NCI-H1092 treated with DMSO at 0.1 percent for 48 hours (cell line): ENCODE results near the gene ATP6V0D1.
A peak's percentile ranks its signal among the peaks of the same experiment; 100 is the strongest.

Experiments used
- DNase-seq: peaks from one replicate; lab custom pipeline; 2025; lab: John Stamatoyannopoulos, UW

ATP6V0D1 gene

DNA sequence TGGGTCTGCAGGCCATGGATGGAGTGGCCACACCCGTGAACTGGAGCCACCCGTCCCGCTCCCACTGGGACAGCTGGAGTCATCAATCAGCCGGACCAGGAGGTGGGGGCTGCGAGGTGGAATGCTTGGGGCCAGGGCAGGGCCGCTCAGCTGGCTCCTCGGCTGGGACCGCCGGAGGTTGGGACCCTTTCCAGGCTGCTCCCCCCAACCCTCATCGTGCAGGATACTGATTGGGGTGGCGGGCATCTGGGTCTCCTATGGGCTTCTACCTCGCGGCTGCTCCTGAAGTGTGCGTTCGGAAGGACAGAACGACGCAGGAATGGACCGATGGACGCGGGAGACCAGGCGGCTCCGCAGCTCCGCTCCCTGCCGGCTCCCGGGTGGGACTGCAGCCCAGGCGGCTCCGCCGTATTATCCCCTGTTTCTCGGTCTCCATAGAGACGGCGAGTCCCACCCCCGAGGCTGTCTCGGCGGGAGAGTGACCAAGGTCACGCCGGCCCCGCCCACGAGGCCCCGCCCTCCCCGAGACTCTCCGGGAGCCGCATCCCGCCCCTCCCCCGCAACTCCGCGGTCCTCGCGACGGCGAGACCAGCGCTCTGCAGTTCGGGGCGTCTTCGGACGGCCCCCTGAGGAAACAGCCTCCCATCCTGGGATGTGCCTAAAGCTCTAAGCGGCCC lies 87.7 kb downstream of the ATP6V0D1 start, which contains the start of gene TPPP3:
TSS of gene TPPP3 (minus strand) at position 388 of the 677 bp plus-strand sequence. CDS start 2,387 bp downstream, outside the sequence.
- peak; percentile 83 for DNase-seq

DNA sequence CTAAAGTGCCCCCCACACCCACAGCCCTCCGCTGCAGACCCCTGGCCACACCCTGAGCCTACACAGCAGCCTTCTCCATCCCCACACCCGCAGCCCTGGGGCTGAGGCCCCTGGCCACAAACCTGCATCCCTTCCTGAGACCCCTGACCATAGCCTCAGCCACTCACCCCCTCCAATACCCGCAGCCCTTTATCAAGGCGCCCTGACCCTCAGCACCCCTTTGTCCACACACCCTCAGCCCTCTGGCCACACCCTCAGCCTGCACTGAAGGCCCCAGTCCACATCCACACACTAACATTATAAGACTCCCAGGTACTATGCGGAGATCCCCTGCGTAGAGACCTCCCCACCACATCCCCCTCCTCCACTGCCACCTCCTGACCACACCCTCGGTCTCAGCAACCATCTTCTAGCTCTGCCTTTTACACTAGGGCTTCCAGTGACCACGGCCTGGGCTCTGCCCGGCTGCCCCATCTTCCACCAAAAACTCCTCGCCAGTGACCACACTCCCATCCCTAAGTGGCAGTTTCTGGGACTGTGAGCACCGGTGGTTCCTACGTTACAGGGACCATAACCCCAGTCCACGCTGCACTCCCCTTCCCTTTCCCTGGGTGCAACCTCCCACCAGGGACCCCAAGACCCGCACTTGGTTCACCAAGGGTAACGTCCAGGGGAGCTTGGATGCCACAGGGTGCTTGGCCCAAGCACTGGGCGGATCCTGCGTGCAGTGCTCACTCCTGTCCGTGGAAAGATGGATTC lies 88.5 kb downstream of the ATP6V0D1 start:
- DNase-seq: no peak

DNA sequence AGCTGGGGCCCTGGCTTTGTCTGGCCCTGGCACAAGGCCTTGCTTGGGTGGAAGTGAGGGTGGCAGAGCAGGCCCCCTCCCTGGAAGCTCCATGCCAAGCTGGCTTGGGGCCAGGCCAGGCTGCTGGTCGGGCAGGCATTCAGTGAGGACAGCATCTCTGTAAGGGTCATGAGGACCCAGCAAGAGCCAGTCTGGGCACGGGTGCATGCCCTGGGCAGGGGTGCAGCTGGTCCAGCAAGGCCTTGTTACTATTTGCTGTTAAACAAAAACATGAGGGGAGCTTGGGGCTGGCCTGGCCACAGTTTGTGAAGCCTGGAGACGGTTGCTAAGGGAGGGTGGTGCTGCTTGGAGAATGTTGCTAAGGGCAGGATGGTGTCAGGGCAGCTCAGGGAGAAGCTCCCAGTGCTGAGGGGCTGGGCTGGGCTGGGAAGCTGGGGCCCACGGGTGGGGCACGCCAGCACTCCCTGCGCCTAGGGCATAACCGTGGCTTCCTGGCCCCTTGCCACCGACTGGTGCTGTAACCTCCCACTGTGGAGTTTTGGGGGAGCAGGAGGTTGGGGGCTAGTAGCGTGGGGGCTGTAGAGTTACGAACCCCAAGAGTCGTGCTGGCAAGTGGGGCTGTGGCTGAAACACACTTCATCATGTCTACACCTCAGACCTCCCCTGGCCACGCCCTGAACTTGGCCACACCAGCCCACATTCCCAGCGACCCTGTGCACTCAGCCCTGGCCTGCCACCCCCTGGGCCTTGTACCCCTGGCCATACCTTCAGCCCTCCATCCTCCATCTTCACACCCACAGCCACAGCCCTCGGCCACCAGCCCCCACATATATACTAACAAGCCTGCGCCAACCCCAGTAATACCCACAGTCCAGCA lies 89.3 kb downstream of the ATP6V0D1 start:
- peak; percentile 60 for DNase-seq

DNA sequence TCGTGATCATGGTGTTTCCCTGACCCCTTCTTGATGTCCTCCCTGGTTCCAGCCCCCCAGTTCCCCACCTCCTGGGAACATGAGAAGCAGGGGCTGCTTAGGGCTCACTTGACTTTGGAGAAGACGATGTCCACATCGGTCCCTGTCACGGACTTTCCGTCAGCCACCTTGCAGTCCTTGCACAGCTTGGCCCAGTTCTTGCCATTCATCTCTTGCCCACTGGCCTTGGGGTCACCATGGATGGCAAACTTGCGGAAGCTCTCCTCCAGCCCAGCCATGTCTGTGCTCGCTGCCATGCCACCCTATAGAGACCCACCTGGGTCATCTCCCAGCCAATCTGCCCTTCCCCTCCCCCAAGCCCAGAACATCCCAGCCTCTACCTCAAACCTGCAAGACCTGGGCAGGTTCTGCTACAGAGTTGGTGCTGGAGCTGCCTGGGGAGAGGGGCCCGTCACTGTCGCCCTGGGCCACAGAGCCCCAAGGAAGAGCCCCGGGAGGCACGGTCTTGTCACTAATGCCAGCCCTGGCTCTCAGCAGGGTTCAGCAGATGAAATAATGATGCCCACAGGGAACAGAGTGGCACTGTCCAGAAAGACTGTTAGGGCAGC lies 90.0 kb downstream of the ATP6V0D1 start:
- DNase-seq: no peak

DNA sequence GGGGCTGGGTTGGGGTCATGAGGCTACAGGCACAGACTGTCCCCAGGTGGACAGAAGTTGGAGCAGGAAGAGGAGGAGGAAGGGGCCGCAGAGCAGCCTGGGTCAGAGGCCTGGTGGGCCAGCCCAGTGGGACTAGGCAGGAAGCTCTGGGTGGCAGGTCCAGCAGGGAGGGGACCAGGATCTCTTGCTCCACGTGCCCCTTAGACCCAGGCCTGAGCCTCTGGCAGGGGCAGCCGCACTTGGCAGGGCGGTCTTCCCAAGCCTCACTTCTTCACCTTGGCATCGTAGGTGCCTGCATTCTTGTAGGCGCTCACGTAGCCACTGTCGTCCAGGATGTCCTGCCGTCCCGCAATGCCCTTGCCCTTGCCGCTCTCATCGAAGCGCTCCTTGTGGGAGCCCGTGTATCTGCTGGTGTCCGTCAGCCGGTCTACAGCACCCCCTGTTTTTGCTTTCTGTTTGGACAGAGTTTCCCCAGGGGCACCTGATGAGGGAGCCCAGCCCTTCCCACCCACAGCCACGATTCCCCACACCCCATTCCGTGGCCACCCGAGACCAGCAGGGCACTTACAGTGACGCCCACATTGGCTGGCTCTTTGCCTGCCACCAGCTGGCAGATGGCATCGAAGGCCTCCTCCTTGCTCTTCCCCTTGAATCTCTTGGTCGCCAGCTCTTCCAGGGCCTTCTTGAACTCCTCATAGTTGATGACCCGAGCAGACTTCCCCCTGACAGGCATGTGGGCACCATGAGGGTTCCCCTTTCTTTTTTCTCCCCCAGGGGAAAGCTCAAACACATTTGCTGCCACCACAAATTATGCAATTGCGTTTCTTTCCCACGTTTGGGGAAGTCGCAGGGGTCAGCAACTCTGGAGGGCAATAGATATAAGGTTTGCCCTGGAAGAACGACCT lies 90.8 kb downstream of the ATP6V0D1 start:
- DNase-seq: no peak

DNA sequence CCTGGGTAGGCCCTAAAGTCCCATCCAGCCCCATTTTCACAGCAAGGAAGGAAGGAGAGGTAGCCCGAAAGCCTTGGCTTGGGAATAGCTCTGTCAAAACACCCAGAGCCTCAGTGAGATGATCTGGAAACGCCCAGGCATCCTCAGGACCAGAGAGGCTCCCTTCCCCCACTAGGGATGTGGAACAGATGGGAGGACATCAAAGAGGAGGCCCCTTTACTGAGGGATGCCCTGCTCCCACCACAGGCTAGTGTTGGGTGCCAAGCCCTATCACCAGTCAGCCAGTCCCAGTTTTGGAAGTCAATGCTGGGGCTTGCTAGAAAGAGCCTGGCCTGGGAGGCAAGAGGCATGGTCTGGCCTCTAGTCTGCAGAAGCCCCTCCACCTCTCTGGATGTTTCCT lies 92.4 kb downstream of the ATP6V0D1 start:
- DNase-seq: no peak

DNA sequence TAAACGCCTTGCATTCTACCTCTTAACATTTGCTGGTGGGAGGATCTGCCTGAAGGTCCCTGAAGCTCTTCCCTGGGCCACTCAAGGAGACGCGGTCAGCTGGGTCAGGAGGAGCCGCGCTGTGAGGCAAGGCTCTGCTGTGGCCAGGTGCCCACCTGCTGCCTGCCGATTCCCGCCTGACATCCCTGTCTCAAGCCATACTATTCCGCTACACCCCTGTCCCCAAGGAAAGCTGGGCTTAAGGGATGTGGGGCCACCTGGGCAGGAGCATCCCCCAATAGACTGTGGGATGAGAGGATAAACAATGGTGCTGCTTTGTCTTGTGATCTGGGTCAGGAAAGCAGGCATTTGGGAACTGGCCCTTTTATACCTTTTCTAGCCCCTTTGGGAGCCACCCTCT lies 92.8 kb downstream of the ATP6V0D1 start:
- DNase-seq: no peak
